ENCODE data around the gene TFCP2L1.
"Not testable (repeated sequence)": the region's sequence is repeated elsewhere in the genome, so short reads cannot be mapped to it uniquely, and the experiment has no call there.

TFCP2L1 gene

GRCh38 chr2:121307048-121307447, 22.0 kb upstream of the TFCP2L1 start:
- Histone ChIP-seq H4K20me1 (ENCODE audit: insufficient read depth, low read length) (no peaks in the 10 kb centered on the region), H3K79me2 (ENCODE audit: insufficient read depth, low read length) (no peaks in the 10 kb centered on the region), H3K4me3 (ENCODE audit: low read depth, low read length, poor library complexity, severe bottlenecking) (no peak overlapping the region), H3K9me3 (ENCODE audit: low read length) (no peaks in the 10 kb centered on the region), H3K27ac (ENCODE audit: low read depth, low read length, poor library complexity, severe bottlenecking) (no peak overlapping the region), H3K27me3 (ENCODE audit: insufficient read depth, low read length) (no peaks in the 10 kb centered on the region; the same call in 1 of the 2 replicates), H3K4me2 (ENCODE audit: low read length) (no peak overlapping the region), H3F3A (ENCODE audit: insufficient read depth, low read length) (no peaks in the 10 kb centered on the region), H3K36me3 (ENCODE audit: insufficient read depth, low read length) (no peaks in the 10 kb centered on the region), H3K9me2 (ENCODE audit: low read depth, low read length) (no peaks in the 10 kb centered on the region), H3K9ac (ENCODE audit: low read length) (no peak overlapping the region), H2AFZ (ENCODE audit: low read length) (no peak overlapping the region), H3K4me1 (ENCODE audit: insufficient read depth, low read length, severe bottlenecking) (no peaks in the 10 kb centered on the region)
- TF ChIP-seq CTCF (IDR thresholded peaks at IDR 0.05; ENCODE audit: low read length) (no peak), EZH2 (IDR thresholded peaks at IDR 0.05; ENCODE audit: borderline replicate concordance, low read length) (no peak)

GRCh38 chr2:121304941-121305340, 19.9 kb upstream of the TFCP2L1 start:
- Histone ChIP-seq H3K4me3 (ENCODE audit: low read depth, low read length, poor library complexity, severe bottlenecking) (no peak overlapping the region), H3K9me2 (ENCODE audit: low read depth, low read length) (no peaks in the 10 kb centered on the region), H3K36me3 (ENCODE audit: insufficient read depth, low read length) (no peaks in the 10 kb centered on the region), H3K27me3 (ENCODE audit: insufficient read depth, low read length) (no peaks in the 10 kb centered on the region), H3K4me1 (ENCODE audit: insufficient read depth, low read length, severe bottlenecking) (no peaks in the 10 kb centered on the region), H3F3A (ENCODE audit: insufficient read depth, low read length) (no peaks in the 10 kb centered on the region), H3K4me2 (ENCODE audit: low read length) (no peak overlapping the region), H3K79me2 (ENCODE audit: insufficient read depth, low read length) (no peaks in the 10 kb centered on the region), H3K9ac (ENCODE audit: low read length) (no peak overlapping the region), H3K27ac (ENCODE audit: low read depth, low read length, poor library complexity, severe bottlenecking) (no peak overlapping the region), H2AFZ (ENCODE audit: low read length) (no peak overlapping the region), H4K20me1 (ENCODE audit: insufficient read depth, low read length) (no peaks in the 10 kb centered on the region), H3K9me3 (ENCODE audit: low read length) (no peaks in the 10 kb centered on the region)
- TF ChIP-seq EZH2 (IDR thresholded peaks at IDR 0.05; ENCODE audit: borderline replicate concordance, low read length): no peak
- no peak for TF ChIP-seq CTCF (IDR thresholded peaks at IDR 0.05; ENCODE audit: low read length)

- H3K27me3 ChIP-seq (ENCODE audit: insufficient read depth, low read length): no peaks in the 10 kb centered on the region
- H2AFZ ChIP-seq (ENCODE audit: low read length): no peak overlapping the region
- no peaks in the 10 kb centered on the region for H4K20me1 ChIP-seq (ENCODE audit: insufficient read depth, low read length)
- no peak overlapping the region for H3K4me3 ChIP-seq (ENCODE audit: low read depth, low read length, poor library complexity, severe bottlenecking)
- H3K79me2 ChIP-seq (ENCODE audit: insufficient read depth, low read length): no peaks in the 10 kb centered on the region
- no peaks in the 10 kb centered on the region for H3K9me2 ChIP-seq (ENCODE audit: low read depth, low read length)
- H3K4me2 ChIP-seq (ENCODE audit: low read length): no peak overlapping the region
- H3K4me1 ChIP-seq (ENCODE audit: insufficient read depth, low read length, severe bottlenecking): no peaks in the 10 kb centered on the region
- no peak for TF ChIP-seq CTCF (IDR thresholded peaks at IDR 0.05; ENCODE audit: low read length)
- no peak for TF ChIP-seq EZH2 (IDR thresholded peaks at IDR 0.05; ENCODE audit: borderline replicate concordance, low read length)
- H3F3A ChIP-seq (ENCODE audit: insufficient read depth, low read length): no peaks in the 10 kb centered on the region
- no peak overlapping the region for H3K9ac ChIP-seq (ENCODE audit: low read length)
- H3K27ac ChIP-seq (ENCODE audit: low read depth, low read length, poor library complexity, severe bottlenecking): no peak overlapping the region
- H3K9me3 ChIP-seq (ENCODE audit: low read length): no peaks in the 10 kb centered on the region
- no peaks in the 10 kb centered on the region for H3K36me3 ChIP-seq (ENCODE audit: insufficient read depth, low read length)
Measured at GRCh38 chr2:121303531-121304263, 18.7 kb upstream of the TFCP2L1 start.

GRCh38 chr2:121301190-121301589, 16.2 kb upstream of the TFCP2L1 start:
- H3K4me2 ChIP-seq (ENCODE audit: low read length); H3K9ac ChIP-seq (ENCODE audit: low read length); H4K20me1 ChIP-seq (ENCODE audit: insufficient read depth, low read length); H3K36me3 ChIP-seq (ENCODE audit: insufficient read depth, low read length); H3F3A ChIP-seq (ENCODE audit: insufficient read depth, low read length); H3K27me3 ChIP-seq (ENCODE audit: insufficient read depth, low read length); H2AFZ ChIP-seq (ENCODE audit: low read length); H3K4me3 ChIP-seq (ENCODE audit: low read depth, low read length, poor library complexity, severe bottlenecking); H3K4me1 ChIP-seq (ENCODE audit: insufficient read depth, low read length, severe bottlenecking); H3K9me2 ChIP-seq (ENCODE audit: low read depth, low read length); H3K27ac ChIP-seq (ENCODE audit: low read depth, low read length, poor library complexity, severe bottlenecking); H3K79me2 ChIP-seq (ENCODE audit: insufficient read depth, low read length); H3K9me3 ChIP-seq (ENCODE audit: low read length): not testable (repeated sequence)

Measured in OCI-LY1 (cell line).